Heart right ventricle (tissue), 16 donors: ENCODE measurements around the gene COL1A2. TPM values are rescaled to one million over a fixed set of nuclear protein-coding genes. Genes with fewer than 3 reads are reported as not detected.

Source experiments
- ATAC-seq, 8 donors: fragments of 200-7000 bp; cut with Tn5 transposase; one replicate each; pipeline ENCODE4 v1.9.1; 2020; ENCODE audit warnings: mild to moderate bottlenecking in 8 of 8, moderate library complexity in 8 of 8, moderate number of reproducible peaks in 1 of 8
- DNase-seq, 2 donors: peaks; one replicate each; pipeline ENCODE4 v3.0.0-alpha.2; 2020
- H3K27ac ChIP-seq, 10 donors: fragments of 200-600 bp; sonication (generic) in 2 of 10; one replicate each; pipeline versions ENCODE4 v1.5.0 to v1.8.0; 2020 to 2022; ENCODE audit warnings: mild to moderate bottlenecking in 3 of 10
- H3K27me3 ChIP-seq, 7 donors: fragments of 200-600 bp; one replicate each; pipeline ENCODE4 v1.8.0; 2021 to 2022; ENCODE audit warnings: mild to moderate bottlenecking in 2 of 7
- H3K36me3 ChIP-seq, 9 donors: fragments of 200-600 bp; sonication (generic) in 1 of 9; one replicate each; pipeline versions ENCODE4 v1.5.0 to v1.8.0; 2020 to 2022; ENCODE audit warnings: mild to moderate bottlenecking in 2 of 9
- H3K4me1 ChIP-seq, 9 donors: fragments of 200-600 bp; sonication (generic) in 1 of 9; one replicate each; pipeline versions ENCODE4 v1.5.0 to v1.8.0; 2020 to 2022; ENCODE audit warnings: mild to moderate bottlenecking in 4 of 9
- H3K4me3 ChIP-seq, 10 donors: fragments of 200-600 bp; sonication (generic) in 2 of 10; one replicate each; pipeline versions ENCODE4 v1.5.0 to v1.8.0; 2020 to 2022; ENCODE audit warnings: mild to moderate bottlenecking in 7 of 10, moderate library complexity in 2 of 10
- H3K9me3 ChIP-seq, 11 donors: fragments of 200-600 bp in 10 of 11; sonication (generic) in 2 of 11; one replicate each; pipeline versions ENCODE4 v1.5.0 to v1.8.0; 2013 to 2022; ENCODE audit warnings: mild to moderate bottlenecking in 2 of 11, control low read depth in 1 of 11, moderate library complexity in 1 of 11
- WGBS, 2 donors: extraction: QIAGEN DNeasy Blood & Tissue Kit; methylation state at CpG; one replicate each; pipeline ENCODE4 v1.1.7; 2013; ENCODE audit warnings: inconsistent platforms in 1 of 2; 5-methylcytosine and 5-hydroxymethylcytosine counted together
- intact Hi-C, 10 donors: fragments of 100-400 bp; cut with DNase I; formaldehyde crosslinking; loops; one replicate each; pipeline versions ENCODE4 v1.11.1 to v1.14.2; 2022
- polyA plus RNA-seq, 2 donors: library from polyadenylated mRNA; stranded (reverse); fragments of 200-250 nt; gene quantifications; one replicate each; pipeline ENCODE4 v1.2.3, GENCODE V29; 2013
- total RNA-seq, 10 donors: library from RNA; stranded (reverse); fragmentation: NEBNext Ultra II Directional in 3 of 10; extraction: Animal tissue kit (Norgen Biotek cat#: 25700) in 3 of 10; gene quantifications; one replicate each; pipeline versions ENCODE4 v1.2.1 to v1.2.4, GENCODE V29; 2021 to 2023
- TF ChIP-seq, protein P1 (sequence below), 9 donors: fragments of 200-600 bp; sonication (generic) in 2 of 9; IDR thresholded peaks; one replicate each; pipeline versions ENCODE4 v1.5.0 to v1.8.0; 2021 to 2022; ENCODE audit warnings: antibody characterized with exemption in 9 of 9, mild to moderate bottlenecking in 5 of 9, moderate library complexity in 1 of 9
- donor health status: Arrhythmogenic right ventricular cardiomyopathy.
- donor health status: ischemic (EF 13 %, LVEDD 7.1; RV severe dilation, severe dysfunction).
- donor health status: healthy with polysubstance abuse.
- donor health status: DM: no; HTN: yes; CAD: no.
- donor health status: DM: no; HTN: no; CAD: no.
- donor health status: ischemic (EF 25% LVEDD 6.9; RV normal size, moderate dysfunction).
- donor health status: ischemic (EF 25% LVEDD 5.7; RV mildly dilated, moderate dysfunction).
- donor health status: healthy.
- donor health status: DM: yes; HTN: yes; CAD: no.
- donor health status: Ischemic cardiomyopathy.
- donor health status: ischemic (EF 35%, LVEDD 5.7; RV mildly dilated, moderate dysfunction).
- donor health status: nonischemic (EF 11% LVEDD 7.7; RV severe dilation, severe dysfunction).
- donor health status: DM: yes; HTN: yes; CAD: no.
- donor health status: PGD.
- donor health status: ischemic (EF 29% LVEDD 5.4; RV normal size, mild dysfunction).
- donor health status: nonischemic (EF 23%, LVEDD 6.1; RV moderate dilation, normal function).

COL1A2 gene
- total and polyA plus RNA-seq, 12 donors: 45.2 to 428 (median 91.0) TPM

DNA sequence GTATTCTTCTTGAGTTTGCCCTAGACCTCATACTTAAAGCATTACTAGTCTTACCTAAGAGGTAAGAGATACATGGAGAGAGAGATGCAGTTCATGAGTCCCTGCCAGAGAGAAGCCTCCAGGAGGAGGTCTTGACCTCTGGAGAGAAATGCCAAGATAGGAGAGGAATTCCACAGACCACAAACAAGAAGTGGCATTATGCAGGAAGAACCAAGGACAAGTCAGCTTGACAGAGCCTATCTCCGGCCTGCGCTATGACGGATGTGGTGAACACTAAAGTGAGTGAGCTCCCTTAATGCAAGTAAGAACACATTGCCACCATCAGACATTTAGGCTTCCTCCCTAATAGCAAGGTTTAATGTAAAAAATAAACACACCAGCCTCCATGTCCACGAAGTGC, 27.9 kb upstream of the COL1A2 start:
- peak overlapping the region in 1 of 10 donors; percentile 64 for H3K27ac ChIP-seq
- ATAC-seq (no peak), DNase-seq (no peak)
- H3K4me1 ChIP-seq: peaks cover 0 to 17% (median 12%) of the 10 kb centered on the region in 9 donors
- no peaks in the 10 kb centered on the region for H3K27me3 ChIP-seq
- no peak overlapping the region for H3K4me3 ChIP-seq
- no peaks in the 10 kb centered on the region for H3K36me3 ChIP-seq
- H3K9me3 ChIP-seq: no peaks in the 10 kb centered on the region
- intact Hi-C loops: no loop called here
- WGBS, 2 donors: 92 to 95% methylated on average over 4 of the region's 4 CpGs
- TF ChIP-seq, protein P1, sequence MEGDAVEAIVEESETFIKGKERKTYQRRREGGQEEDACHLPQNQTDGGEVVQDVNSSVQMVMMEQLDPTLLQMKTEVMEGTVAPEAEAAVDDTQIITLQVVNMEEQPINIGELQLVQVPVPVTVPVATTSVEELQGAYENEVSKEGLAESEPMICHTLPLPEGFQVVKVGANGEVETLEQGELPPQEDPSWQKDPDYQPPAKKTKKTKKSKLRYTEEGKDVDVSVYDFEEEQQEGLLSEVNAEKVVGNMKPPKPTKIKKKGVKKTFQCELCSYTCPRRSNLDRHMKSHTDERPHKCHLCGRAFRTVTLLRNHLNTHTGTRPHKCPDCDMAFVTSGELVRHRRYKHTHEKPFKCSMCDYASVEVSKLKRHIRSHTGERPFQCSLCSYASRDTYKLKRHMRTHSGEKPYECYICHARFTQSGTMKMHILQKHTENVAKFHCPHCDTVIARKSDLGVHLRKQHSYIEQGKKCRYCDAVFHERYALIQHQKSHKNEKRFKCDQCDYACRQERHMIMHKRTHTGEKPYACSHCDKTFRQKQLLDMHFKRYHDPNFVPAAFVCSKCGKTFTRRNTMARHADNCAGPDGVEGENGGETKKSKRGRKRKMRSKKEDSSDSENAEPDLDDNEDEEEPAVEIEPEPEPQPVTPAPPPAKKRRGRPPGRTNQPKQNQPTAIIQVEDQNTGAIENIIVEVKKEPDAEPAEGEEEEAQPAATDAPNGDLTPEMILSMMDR (IDR thresholded peaks at IDR 0.05): no peak

DNA sequence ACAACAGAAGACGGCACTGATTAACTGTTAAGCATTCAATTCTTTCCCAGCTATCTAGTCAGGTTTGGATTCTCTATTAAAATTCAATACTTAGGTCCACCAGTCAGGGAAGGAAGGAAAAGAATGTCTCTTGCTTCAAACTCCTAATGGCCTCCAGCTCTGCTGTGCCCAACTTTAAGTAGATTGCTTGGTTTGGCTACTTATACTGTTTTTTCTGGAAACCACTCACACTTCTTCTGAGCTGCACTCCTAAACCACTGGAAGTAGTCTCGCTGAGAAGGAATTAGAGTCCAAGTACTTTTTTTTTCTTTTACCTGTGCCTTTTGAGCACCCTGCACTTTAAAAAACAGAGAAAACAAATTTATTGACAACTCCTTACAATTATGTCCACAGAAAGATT, 26.7 kb upstream of the COL1A2 start:
- TF ChIP-seq, protein P1 (IDR thresholded peaks at IDR 0.05): no peak
- Histone ChIP-seq H3K27ac (peak overlapping the region; percentile 9 to 72 (median 53)), H3K4me3 (peak overlapping the region in 3 of 10 donors; percentile 1 to 7 (median 6)), H3K9me3 (no peaks in the 10 kb centered on the region), H3K27me3 (no peaks in the 10 kb centered on the region), H3K4me1 (peaks cover 0 to 17% (median 12%) of the 10 kb centered on the region in 9 donors), H3K36me3 (no peaks in the 10 kb centered on the region)
- intact Hi-C loops: no loop called here
- ATAC-seq: peak in 6 of 8 donors; percentile 58 to 73 (median 67)
- DNase-seq: no peak
- WGBS, 2 donors: 51 to 62% methylated on average over 2 of the region's 2 CpGs

DNA sequence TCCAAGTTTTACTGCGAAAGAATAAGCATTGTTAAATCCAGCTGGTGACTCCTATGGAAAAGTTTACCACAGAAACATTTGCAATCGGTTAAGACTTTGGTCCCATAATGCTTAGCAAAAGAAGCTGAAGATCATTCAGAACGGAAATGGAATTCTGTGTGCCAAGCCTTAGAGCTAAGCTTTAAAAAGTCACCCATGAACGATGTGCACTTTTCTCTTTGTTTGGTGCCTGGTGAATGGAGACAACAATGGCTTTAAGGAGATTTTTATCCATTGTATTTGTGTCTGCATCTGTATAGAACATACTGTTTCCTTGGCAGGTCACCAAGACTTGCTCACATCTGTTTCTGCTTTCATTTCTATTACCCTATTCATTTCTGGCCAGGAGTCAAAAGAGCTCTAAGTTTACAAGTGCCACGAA, 26.3 kb upstream of the COL1A2 start:
- TF ChIP-seq, protein P1 (IDR thresholded peaks at IDR 0.05): no peak
- Histone ChIP-seq H3K36me3 (no peaks in the 10 kb centered on the region), H3K27me3 (no peaks in the 10 kb centered on the region), H3K27ac (peak overlapping the region; percentile 9 to 72 (median 53)), H3K9me3 (no peaks in the 10 kb centered on the region), H3K4me3 (peak overlapping the region in 2 of 10 donors; percentile 1 to 6), H3K4me1 (peaks cover 0 to 17% (median 12%) of the 10 kb centered on the region in 9 donors)
- intact Hi-C loops: no loop called here
- ATAC-seq (peak in 7 of 8 donors; percentile 42 to 80 (median 51)), DNase-seq (peak in 1 of 2 donors; percentile 22)
- WGBS, 2 donors: 19 to 27% methylated on average over 5 of the region's 5 CpGs

DNA sequence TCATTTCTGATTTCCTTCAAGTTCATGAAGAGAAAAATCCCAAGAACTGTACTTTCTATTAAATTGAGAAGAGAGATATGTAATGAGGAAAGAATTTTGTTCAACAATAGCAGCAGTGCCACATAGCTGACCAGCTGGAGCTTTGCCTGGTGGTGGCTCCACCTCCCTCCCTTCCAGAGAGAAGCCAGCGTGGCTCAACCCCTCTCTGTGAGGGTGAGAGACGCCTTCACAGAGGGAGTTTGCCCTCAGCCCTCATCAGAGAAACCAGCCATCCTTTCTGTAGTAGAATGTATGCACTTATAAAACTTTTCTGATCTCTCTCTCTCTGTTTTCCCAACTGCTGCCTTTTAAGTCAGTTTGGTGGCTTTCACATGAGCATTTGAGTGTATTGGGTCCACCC, 20.5 kb upstream of the COL1A2 start:
- Histone ChIP-seq H3K4me1 (peaks cover 0 to 28% (median 0%) of the 10 kb centered on the region in 9 donors), H3K27me3 (no peaks in the 10 kb centered on the region), H3K36me3 (no peaks in the 10 kb centered on the region), H3K9me3 (no peaks in the 10 kb centered on the region), H3K27ac (peak overlapping the region; percentile 23 to 89 (median 84)), H3K4me3 (peak overlapping the region in 5 of 10 donors; percentile 18 to 37 (median 30))
- WGBS, 2 donors: 11 to 14% methylated on average over 2 of the region's 2 CpGs
- intact Hi-C loops: loop anchor here in 3 of 10 donors (2.0 kb wide), 2 partner anchors 21 to 73 kb away; partner anchors contain the start of gene COL1A2 (in 2 of the 3)
- DNase-seq (peak; percentile 60 to 73), ATAC-seq (peak; percentile 72 to 90 (median 84))
- TF ChIP-seq, protein P1 (IDR thresholded peaks at IDR 0.05): peak in 3 of 9 donors; percentile 16 to 24 (median 20)
